IPS DF 4.7 (cell line): ENCODE measurements around the gene ARHGEF5.
"Not testable (repeated sequence)": the region's sequence is repeated elsewhere in the genome, so short reads cannot be mapped to it uniquely, and the experiment has no call there.

Source experiments
- DNase-seq: peaks from one replicate; pipeline ENCODE4 v3.0.0-alpha.2; 2013; ENCODE audit warnings: low spot score; ENCODE audit errors: extremely low read depth

ARHGEF5 gene

GRCh38 chr7:144355176-144355822 is at the start of gene ARHGEF5:
Gene ARHGEF5, plus strand, starts transcription at chr7:144355402. Its CDS starts 7,268 bp downstream, at chr7:144362670.
- DNase-seq = not testable (repeated sequence)

DNA sequence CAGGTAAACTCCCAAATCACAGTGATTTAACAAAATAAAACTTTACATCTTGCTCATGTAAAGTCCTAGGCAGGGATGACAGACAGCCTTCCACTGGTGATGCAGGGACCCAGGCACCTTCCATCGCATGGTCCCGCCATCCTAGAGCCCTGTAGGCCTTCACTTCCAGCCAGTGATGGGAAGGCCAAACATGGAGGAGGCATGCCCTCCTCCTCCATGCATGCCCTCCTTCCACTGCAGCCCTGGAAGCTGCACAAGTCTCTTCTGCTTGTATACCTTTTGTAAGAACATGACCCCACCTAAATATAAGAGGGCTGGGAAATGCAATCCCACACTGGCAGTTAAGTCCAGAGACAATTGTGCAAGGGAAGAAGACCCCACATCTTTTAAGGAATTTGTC is 45.5 kb upstream of the ARHGEF5 start:
- DNase-seq = not testable (repeated sequence)

GRCh38 chr7:144311218-144311617 is 44.0 kb upstream of the ARHGEF5 start:
- DNase-seq = not testable (repeated sequence)

DNA sequence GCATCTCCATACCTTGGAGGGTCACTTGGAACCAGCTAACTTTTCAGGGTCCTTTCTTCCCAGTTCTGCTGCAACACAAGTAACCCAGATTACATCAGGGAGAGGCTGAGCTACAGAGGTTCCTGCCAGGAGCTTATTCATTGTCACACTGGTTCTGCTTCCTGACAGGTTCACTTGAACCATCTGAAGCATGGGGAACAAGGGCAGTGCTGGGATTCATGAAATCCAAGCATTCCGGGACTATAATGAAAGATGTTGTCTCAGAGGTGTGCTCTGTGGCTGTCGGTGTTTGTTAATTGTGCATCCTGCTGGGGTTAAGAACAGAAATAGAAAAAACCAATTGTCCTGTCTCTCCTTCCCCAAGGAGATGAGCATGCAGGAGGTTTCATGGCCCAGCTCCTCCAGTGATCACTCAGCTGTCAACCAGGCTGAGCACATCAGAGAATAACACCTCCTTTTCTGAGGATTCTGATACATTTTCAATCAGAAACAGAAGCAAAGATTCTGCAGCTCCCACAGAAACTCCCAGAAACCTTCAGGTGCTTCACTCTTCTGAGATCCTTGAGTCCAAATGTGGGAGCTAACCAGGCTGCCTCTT is 43.2 kb upstream of the ARHGEF5 start, which contains the start of gene OR2A1:
Gene OR2A1 (plus strand): TSS at position 548 of the 598 bp plus-strand sequence. CDS start 5,706 bp downstream, outside the sequence.
- not testable (repeated sequence) for DNase-seq

GRCh38 chr7:144317537-144317936 is 37.7 kb upstream of the ARHGEF5 start:
- DNase-seq = not testable (repeated sequence)

- DNase-seq = not testable (repeated sequence)
These were observed 35.7 kb upstream of the ARHGEF5 start for GRCh38 chr7:144319547-144319946.

- not testable (repeated sequence) for DNase-seq
These were observed 33.5 kb upstream of the ARHGEF5 start for GRCh38 chr7:144321677-144322206.

- not testable (repeated sequence) for DNase-seq
These were observed 31.8 kb upstream of the ARHGEF5 start for GRCh38 chr7:144323359-144323758.

- DNase-seq = not testable (repeated sequence)
These were observed 29.3 kb upstream of the ARHGEF5 start for GRCh38 chr7:144325868-144326267.

DNA sequence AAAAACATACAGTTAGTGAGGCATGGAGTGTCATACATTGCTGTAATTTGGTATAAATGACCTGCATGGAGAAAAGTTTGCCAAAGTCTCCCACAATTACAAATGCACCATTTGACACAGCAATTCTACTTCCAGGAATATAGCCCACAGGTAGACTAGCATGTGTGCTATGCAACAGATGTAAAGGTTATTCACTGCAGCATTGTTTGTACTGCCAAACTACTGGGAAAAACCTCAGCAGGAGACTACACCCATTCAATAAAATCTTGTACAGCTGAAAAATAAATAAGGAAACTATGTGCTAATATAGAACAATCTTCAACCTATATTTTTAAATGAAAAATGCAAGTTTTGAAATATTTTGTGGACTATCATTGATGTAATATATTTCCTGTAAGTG is 25.2 kb upstream of the ARHGEF5 start:
- not testable (repeated sequence) for DNase-seq

GRCh38 chr7:144331221-144331995 is 23.8 kb upstream of the ARHGEF5 start:
- not testable (repeated sequence) for DNase-seq

GRCh38 chr7:144331996-144332288 is 23.3 kb upstream of the ARHGEF5 start:
- not testable (repeated sequence) for DNase-seq

GRCh38 chr7:144348625-144349024 is 6.6 kb upstream of the ARHGEF5 start:
- DNase-seq = not testable (repeated sequence)

DNA sequence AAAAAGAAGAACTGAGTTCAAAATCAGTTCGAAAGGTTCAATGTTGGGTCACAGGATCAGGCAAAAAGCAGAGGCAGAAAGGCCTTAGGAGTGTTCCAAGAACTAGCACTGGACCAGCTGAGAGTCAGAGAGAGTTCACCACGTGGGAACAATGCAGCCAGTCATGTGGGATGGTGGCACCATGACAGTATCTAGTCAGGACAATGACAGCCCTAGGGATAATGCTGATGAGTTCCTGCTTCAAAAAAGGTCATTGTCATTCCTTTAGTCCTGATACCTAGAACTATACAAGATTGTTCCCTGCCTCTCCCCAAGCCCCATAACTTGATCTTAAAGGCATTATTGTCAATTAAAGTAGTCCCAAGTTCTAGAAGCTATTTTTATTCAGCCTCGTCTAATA is 3.5 kb upstream of the ARHGEF5 start:
- DNase-seq = not testable (repeated sequence)

DNA sequence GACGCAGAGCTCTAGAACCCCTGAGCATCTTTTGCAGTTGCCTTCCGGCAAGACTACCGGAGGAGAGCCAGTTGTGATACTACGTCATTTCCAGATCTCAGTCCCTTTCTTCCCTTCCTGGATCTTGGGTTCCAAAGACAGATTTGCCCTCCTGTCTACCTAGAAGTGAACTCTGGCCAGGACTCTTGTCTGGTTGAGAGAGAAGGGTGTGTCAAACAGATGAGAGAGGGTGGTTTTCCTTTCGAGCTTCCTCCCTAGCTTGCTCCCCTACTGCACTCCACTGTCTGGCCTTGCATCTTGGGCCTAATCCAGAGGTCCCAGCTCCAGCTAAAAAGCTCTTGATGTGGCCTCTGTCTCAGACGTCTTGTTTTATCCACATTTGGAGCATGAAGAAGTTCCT is 983 bp downstream of the ARHGEF5 start:
- DNase-seq = not testable (repeated sequence)

DNA sequence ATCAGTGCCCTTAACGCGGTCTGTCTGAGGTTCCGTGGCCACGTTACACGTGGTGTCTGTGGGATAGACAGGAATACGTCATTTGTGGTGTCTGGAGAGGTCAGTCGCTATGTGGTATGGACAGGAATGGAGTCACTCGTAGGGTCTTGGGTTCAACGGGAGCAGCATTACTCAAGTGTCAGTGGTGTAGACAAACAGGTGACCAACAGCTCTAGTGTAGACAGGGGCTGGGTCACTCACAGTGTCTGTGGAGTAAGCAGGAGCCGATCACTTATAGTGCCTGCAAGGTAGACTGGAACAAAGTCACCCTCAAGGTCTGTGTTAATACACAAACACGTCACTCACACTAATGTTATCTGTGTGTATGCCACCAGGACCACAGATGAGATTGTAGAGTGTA is 1.7 kb downstream of the ARHGEF5 start:
- not testable (repeated sequence) for DNase-seq

DNA sequence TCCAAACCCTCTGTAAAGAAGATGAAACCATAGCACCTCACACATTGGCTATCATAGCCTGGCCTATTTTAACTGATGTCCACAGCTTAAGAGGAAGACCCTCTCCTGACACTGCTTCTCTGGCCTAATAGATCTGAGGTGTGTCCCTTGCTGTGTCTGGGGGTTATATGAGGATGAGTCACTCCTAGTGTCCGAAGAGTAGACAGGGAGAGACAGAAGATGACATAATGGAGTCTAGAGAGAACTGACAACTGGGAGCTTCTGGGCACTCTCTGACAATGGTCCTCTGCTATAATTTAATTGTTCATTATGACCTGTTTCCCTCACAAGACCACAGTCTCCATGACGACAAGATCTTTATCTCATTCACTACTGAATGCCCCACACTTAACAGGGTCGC is 6.9 kb downstream of the ARHGEF5 start:
- DNase-seq = not testable (repeated sequence)

DNA sequence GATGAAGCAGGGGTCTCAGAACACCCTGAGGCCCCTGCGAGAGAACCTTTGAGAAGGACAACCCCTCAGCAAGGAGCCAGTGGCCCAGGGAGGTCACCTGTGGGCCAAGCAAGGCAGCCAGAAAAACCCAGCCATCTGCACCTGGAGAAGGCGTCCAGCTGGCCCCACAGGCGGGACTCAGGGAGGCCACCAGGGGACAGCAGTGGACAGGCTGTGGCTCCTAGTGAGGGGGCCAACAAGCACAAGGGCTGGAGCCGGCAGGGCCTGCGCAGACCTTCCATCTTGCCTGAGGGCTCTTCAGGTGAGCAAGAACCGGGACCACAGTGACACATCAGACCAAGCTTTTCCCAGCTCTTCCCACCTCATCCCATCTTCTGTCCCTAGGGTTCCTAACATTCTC is 10.3 kb downstream of the ARHGEF5 start:
- not testable (repeated sequence) for DNase-seq

GRCh38 chr7:144367250-144367649 is 12.0 kb downstream of the ARHGEF5 start:
- not testable (repeated sequence) for DNase-seq

DNA sequence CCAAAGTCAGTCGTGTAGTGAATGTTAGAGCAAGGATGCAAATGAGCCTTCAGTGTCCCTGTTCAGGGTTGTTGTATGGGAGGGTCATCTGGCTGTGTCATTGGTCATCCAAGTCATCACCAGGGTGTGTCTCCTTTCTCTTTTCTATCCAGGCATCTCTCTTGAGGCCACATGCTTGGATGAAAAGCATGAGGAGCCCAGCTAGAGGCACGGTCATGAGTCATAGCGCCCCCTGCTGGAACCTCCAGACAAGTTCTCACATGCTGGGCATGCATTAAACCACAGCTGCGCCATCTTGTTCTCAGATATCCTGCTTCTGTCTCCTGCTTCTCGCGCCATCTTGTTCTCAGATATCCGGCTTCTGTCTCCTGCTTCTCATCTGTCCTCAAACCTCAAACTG is 14.0 kb downstream of the ARHGEF5 start:
- DNase-seq = not testable (repeated sequence)

- no peak for DNase-seq
These were observed 23.4 kb downstream of the ARHGEF5 start for GRCh38 chr7:144378651-144379050.
